HL-60/S4 treated with retinoic acid at 250 ng/mL for 4 days and 3 days (cell line): Measurements from ENCODE around the gene SCN8A.

Experiments
- in situ Hi-C: fragments of 300-500 bp; cut with MboI; formaldehyde crosslinking; loops from 2 replicates; pipeline ENCODE4 v1.7.0; 2022; ENCODE audit warnings: low sequenced_read_pairs

The SCN8A gene

GRCh38 chr12:51827925-51828818 lies 237.1 kb downstream of the SCN8A start:
- in situ Hi-C loops = loop anchor here (25.0 kb wide), 1 partner anchor 391 kb away; no protein-coding TSS in a partner anchor

- in situ Hi-C loops = loop anchor here (25.0 kb wide), 1 partner anchor 392 kb away; no protein-coding TSS in a partner anchor
These were observed 238.0 kb downstream of the SCN8A start for GRCh38 chr12:51829011-51829481.

GRCh38 chr12:51829641-51830040 lies 238.6 kb downstream of the SCN8A start:
- in situ Hi-C loops = loop anchor here (25.0 kb wide), 1 partner anchor 392 kb away; no protein-coding TSS in a partner anchor

GRCh38 chr12:51831817-51832216 lies 240.8 kb downstream of the SCN8A start:
- in situ Hi-C loops = loop anchor here (25.0 kb wide), 1 partner anchor 395 kb away; no protein-coding TSS in a partner anchor

- in situ Hi-C loops = loop anchor here (25.0 kb wide), 1 partner anchor 395 kb away; no protein-coding TSS in a partner anchor
These were observed 241.5 kb downstream of the SCN8A start for GRCh38 chr12:51832354-51833107.

GRCh38 chr12:51833448-51834227 lies 242.6 kb downstream of the SCN8A start:
- in situ Hi-C loops = loop anchor here (25.0 kb wide), 1 partner anchor 396 kb away; no protein-coding TSS in a partner anchor

- in situ Hi-C loops = loop anchor here (25.0 kb wide), 1 partner anchor 397 kb away; no protein-coding TSS in a partner anchor
These were observed 243.4 kb downstream of the SCN8A start for GRCh38 chr12:51834411-51834810.

- in situ Hi-C loops = loop anchor here (25.0 kb wide), 1 partner anchor 399 kb away; no protein-coding TSS in a partner anchor
These were observed 245.2 kb downstream of the SCN8A start for GRCh38 chr12:51836041-51836826.

GRCh38 chr12:51836827-51837173 lies 245.8 kb downstream of the SCN8A start:
- in situ Hi-C loops = loop anchor here (25.0 kb wide), 1 partner anchor 399 kb away; no protein-coding TSS in a partner anchor

- in situ Hi-C loops = loop anchor here (25.0 kb wide), 1 partner anchor 400 kb away; no protein-coding TSS in a partner anchor
These were observed 246.3 kb downstream of the SCN8A start for GRCh38 chr12:51837286-51837685.

GRCh38 chr12:51838036-51838435 lies 247.0 kb downstream of the SCN8A start:
- in situ Hi-C loops = loop anchor here (25.0 kb wide), 1 partner anchor 401 kb away; no protein-coding TSS in a partner anchor

- in situ Hi-C loops = loop anchor here (25.0 kb wide), 1 partner anchor 401 kb away; no protein-coding TSS in a partner anchor
These were observed 247.7 kb downstream of the SCN8A start for GRCh38 chr12:51838762-51839161.

- in situ Hi-C loops = loop anchor here (25.0 kb wide), 1 partner anchor 402 kb away; no protein-coding TSS in a partner anchor
These were observed 248.4 kb downstream of the SCN8A start for GRCh38 chr12:51839310-51839947.

- in situ Hi-C loops = loop anchor here (25.0 kb wide), 1 partner anchor 404 kb away; no protein-coding TSS in a partner anchor
These were observed 249.9 kb downstream of the SCN8A start for GRCh38 chr12:51840966-51841365.

- in situ Hi-C loops = loop anchor here (25.0 kb wide), 1 partner anchor 404 kb away; no protein-coding TSS in a partner anchor
These were observed 250.7 kb downstream of the SCN8A start for GRCh38 chr12:51841727-51842126.

GRCh38 chr12:51844854-51845253 lies 253.8 kb downstream of the SCN8A start:
- in situ Hi-C loops = loop anchor here (25.0 kb wide), 1 partner anchor 408 kb away; no protein-coding TSS in a partner anchor

GRCh38 chr12:51845482-51845881 lies 254.4 kb downstream of the SCN8A start:
- in situ Hi-C loops = loop anchor here (25.0 kb wide), 1 partner anchor 408 kb away; no protein-coding TSS in a partner anchor

- in situ Hi-C loops = loop anchor here (25.0 kb wide), 1 partner anchor 409 kb away; no protein-coding TSS in a partner anchor
These were observed 255.2 kb downstream of the SCN8A start for GRCh38 chr12:51846271-51846691.
